HG03558 (cell line): ENCODE results near the gene CCBE1.

Experiments
- ATAC-seq: cut with Tn5 transposase; IDR thresholded peaks from one replicate; pipeline ENCODE4 v1.9.1; 2021; ENCODE audit warnings: moderate number of reproducible peaks; ENCODE audit not compliant: unreplicated experiment; ENCODE audit errors: extremely low read depth

CCBE1 gene

DNA sequence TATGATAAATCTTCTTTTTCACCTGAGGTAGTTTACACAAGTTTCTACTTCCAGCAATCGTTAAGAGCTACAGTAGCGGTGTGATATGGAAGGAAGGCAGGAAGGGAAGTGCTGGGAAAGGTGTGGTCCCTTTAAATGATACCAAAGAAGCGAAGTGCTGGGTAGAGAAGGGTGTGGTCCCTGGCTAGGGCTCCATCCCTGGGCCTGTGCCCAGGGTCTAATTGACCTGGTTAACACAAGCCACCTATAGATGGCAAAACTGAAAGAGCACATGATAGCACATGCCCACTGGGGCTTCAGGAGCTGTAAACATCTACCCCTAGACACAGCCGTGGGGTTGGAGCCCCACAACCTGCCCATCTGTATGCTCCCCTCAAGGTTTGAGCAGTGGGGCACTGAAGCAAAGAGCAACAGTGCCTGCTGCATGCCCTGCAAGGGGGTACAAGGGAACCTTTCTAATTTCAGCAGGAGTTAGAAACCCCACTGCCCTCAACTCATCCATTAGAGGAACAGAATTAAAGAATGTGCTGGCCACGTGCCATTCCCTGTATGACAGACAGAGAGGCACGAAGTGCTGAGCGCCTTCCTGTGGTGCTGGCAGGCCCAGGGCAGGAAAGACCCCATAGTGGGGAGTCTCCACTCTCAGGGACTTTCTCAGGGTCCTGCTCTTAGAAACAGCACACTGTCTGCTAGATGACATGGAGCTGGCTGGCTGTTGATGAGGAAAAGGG lies 185.0 kb downstream of the CCBE1 start:
- no peak for ATAC-seq

DNA sequence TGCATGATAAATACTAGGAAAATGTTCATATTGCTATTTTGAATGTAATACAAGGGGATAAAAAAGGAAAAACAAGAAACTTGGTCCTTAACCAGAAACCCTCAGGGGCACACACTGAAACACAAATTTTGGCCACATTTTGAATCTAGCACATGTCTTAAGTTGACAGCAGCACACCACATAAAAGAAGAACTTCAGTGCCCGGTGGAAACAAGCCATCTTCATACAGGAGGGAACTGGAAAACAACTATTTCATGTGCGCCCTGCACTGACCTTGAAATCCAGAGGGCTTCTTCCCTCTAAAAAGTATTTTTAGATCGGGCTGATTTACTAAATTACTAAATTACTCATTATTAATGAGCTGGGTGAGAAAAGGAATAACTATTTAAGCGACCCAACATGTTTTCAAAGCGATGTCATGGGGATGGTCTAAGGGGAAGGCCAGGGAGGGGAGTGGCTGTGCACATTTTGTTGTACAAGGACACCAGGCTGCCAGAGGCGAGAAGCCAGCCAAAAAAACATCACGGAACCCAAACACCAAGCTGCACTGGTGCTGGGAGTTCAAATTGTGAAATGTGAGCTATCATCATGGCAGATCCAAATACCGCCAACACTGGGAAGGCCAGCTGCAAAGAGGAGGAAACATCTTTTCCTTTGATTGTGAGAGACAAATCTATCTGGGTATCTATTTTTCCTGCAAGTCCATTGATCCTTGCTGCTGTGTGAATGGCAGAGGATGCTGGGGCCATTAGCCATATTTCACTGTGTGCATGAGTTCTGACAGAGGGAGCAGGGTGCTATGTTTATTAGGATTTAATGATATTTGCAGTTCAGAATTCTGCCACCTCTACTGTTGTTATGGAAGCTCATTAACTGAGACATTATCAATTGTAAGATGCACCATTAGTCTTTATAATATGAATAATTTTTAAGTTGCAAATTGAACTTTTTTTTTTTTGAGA lies 187.5 kb downstream of the CCBE1 start:
- no peak for ATAC-seq

DNA sequence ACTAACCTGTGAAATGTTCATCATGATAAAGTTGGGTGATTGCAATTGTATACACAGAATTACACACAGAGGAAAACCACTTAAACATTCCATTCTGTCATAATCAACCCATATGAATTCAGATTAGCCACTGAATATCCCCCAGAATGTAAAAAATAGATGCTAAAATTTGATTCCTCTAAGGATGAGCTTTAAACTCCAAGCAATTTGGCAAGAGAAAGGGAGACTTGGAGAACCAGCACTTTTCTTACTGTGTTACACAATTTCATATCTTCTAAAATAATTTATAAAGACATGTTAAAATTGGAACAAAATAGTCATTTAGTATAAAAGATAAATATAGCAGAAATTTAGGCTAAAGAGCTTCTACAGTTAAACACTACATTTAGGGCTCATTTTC lies 191.9 kb downstream of the CCBE1 start:
- ATAC-seq: no peak

DNA sequence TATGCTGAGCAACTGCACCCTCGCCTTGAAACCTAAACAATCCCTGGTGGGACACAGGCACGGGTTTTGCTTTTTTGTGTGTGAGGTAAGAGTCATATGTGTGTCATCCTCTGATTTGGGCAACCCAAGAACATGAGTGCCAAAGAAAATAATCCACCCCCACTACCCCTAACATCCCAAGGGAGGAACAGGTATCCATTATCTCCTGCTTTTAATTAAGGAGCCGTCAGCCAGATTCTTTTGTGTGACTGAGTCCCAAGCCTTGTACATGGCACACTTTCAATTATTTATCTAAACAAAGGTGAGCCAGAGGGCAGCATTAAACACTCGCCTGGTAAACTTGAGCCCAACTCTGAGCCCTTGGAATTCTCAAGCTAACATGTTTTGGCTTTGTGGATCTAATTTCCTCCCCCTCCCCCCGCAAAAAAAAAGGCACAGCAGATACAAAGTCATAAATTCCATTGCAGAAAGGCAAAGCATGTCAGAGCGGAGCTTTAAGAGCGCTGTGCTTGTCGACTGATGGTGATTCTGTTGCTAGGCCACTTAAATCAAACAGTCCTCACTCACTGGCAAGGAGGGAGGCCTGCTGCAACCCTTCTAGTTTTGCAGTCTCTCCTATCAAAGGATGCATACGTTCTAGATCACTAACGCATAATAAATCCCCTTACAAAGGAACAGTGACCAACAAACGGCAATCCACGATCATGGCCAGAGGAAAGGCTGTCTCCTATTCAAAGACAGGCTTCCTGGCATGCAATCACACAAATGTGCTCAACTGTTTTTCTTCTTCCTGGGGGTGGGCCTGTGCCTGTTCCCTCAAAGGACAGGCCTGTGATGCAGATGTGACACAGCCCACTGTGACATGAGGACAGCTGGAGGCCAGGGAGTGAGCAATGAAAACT lies 194.7 kb downstream of the CCBE1 start:
- ATAC-seq: no peak

DNA sequence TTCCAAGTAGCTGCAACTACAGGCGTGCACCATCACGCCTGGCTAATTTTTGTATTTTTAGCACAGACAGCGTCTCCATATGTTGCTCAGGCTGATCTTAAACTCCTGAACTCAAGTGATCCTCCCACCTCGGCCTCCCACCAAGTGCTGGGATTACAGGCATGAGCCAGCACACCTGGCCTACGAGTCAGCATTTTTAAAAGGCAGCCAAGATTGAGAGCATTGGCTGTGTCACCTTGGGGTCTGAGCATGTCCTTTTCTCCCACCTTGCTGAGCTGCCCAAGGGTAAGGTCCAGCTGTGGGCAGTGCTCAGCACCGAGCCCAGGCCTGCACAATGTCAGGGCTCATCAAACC lies 195.3 kb downstream of the CCBE1 start:
- ATAC-seq: no peak

DNA sequence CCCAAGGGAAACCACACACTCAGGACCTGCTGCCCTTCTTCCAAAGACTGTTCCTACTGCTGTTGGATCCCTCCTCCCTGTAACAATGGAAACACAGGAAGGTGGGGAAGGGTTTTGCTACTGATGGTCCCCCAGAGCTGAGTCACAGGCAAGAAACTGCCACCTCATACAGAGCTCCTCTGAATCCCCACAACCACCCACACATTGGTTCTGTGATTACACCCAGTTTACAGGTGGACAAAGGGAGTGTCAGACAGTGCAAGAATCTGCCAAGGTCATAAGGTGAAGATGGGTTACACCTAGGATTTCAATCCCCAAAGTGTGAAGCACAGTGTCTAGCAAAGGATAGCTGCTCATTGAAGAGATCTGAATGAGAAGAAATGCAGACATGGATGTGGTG lies 196.5 kb downstream of the CCBE1 start:
- no peak for ATAC-seq

DNA sequence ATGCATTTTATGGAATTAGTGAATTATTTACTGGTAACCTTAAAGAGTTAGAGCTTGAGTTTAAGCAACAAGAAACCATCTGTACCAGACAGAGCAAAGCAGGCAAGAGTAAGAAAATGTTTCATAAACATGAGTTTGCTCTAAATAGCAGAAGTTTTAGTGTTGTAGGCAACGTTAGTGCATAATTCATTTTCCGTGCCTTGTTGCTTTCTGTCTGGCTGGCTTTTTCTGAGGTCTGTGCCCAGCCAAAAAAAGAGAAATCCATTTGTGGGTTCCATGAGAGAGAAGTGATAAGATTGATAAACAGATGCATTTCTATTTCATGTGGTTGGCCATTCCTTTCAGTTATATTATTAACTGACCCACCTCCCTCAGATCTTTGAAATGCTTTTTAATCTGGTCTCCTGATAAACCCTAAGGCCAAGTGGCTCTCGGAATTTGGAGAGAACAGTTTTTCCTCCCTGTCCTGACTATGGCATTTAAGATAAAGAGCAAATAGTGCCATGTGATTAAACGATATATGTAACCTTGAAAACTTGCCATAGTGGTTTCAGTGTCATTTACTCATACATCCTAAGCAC lies 198.6 kb downstream of the CCBE1 start:
- ATAC-seq: no peak

DNA sequence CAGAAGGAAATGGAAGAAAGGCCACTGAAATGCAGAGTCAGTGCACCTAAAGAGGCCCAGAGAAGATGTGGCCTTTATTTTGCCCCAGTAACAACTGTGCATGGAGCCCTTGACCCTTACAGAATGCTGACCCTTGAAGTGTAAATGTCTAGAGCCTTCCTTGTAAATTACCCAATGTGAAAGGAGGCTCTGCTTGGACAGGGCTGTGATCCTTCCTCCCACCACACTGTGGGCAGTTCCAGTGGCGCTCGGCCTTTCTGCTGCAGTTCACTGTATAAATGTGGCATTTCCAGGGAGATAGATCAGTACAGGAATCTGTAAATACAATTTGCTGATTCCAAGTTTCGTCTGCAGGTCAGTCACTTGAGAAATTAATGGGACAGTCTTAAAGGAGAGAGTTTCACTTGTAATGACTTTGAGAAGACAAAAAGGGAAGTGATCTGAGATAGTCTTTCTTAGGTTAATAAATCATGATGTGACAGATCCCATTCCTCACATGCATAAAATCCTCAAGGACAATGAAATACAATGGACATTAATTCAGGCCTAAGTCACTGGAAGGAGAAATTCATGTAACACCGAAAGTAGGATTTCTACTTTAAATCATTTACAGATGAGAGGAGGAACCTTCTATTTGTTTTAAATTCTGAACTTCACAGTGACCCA lies 204.3 kb downstream of the CCBE1 start:
- ATAC-seq: no peak

DNA sequence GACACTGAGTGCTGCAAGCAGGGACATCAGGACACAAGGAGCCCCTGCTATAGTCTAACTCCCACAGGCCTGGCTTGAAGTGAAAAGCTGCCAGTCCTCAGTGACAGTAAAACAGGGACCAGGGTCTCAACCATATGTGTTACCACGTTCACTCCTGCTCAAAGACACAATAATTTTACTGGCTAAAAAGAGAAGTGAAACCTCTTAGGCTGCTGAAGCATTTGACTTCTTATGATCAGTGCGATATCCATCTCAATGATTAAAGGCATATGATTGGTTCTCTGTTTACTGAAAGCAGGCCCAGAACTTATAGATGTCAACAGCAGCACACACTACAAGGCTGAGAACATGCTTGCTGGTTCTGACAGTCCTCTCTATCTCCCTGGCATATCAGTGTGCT lies 208.3 kb downstream of the CCBE1 start:
- no peak for ATAC-seq

DNA sequence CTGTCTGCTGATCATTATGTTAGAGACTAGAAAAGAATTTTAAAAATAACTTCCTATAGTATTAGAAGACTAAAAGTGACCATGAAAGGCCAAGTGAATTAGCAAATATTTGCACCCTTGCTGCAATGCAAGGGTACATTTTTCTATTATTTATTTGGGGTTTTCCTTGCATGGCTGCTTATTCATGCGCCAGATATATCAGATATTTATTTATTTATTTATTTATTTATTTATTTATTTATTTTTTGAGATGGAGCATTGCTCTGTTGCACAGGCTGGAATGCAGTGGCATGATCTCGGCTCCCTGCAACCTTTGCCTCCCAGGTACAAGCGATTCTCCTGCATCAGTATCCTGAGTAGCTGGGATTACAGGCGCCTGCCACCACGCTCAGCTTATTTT lies 211.8 kb downstream of the CCBE1 start:
- ATAC-seq: no peak

DNA sequence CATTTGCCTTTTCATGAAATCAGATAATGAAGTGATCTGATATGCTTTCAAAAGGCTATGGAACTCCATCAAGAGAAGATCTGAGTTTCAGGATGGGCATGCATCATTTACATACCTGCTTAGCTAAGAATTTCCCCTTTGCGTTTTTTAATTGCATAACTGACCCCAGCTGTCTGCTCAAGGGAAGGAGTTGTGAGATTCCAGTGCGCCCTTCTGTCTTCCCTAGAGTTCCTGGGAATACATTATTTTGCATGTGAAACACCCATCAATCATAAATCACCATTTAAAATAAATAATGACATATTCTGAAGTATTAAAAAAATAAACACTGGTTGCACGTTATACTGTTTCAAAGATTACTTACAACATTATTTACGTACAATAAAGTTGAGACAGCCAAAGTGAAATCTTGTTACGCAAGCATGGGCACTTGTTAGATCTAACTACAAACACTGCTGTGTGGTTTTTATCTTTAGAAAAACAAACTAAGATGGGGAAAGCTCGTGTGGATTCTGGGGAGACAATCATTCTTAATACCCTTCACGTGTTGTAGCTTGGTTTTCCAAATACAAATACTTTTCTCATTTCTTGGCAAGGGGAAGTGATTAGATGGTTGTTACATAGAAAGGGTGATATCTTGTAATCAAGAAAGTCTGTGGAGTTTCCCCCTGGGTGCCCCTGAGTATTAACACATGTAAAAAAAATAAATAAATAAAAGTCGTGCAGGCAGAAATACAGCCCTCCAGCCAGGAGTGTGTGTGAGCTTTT lies 212.5 kb downstream of the CCBE1 start:
- no peak for ATAC-seq

DNA sequence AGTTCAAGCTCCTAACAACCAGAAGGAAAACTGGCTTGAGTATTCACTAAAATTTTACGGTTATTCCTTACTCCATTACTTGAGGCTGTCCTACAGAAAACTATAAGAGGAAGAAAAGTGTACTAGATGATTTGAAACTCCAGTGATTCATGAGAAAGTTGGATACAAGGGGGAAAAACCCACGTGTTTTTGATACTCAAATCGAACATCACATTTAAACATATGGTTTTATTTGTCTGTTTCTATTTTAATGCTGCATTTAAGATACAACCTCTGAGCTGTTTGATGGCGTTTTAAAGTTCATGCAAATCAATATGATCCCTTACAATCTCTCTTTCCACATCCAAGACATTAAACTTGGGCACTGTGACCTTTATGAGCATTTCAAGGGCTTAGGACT lies 213.1 kb downstream of the CCBE1 start:
- no peak for ATAC-seq

DNA sequence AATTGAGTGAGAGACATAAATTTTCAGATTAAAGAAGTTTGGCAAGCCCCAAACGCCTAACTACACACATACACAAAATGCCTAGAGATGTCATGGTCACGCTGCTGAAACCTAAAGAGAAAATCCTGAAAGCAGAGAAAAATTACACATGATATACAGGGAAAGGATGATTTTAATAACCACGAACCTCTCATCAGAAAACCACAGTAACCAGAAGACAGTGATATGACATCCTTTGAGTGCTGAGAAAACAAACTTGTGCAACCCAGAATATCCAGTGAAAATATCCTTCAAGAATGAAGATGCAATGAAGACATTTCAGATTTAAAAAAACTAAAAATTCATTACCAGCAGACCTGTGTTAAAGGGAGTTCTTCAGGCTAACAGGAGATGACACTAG lies 215.8 kb downstream of the CCBE1 start:
- no peak for ATAC-seq

DNA sequence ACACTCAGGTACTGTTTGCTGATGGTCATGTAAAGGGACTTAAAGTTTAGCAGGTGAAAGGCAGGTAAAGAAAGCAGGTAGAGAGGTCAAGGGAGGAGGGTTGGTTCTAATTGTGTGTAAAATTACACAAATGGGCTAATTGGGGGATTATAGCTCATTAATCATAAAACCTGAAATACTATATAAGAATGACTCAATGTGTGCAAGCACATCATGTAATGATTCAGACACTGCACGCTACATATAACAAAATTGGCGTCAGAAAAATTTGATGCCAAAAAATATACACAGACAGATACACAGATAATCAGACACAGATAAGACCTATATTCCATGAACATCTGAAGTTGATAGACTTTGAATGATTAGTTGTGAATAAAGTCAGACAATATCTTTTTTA lies 217.4 kb downstream of the CCBE1 start:
- ATAC-seq: no peak

DNA sequence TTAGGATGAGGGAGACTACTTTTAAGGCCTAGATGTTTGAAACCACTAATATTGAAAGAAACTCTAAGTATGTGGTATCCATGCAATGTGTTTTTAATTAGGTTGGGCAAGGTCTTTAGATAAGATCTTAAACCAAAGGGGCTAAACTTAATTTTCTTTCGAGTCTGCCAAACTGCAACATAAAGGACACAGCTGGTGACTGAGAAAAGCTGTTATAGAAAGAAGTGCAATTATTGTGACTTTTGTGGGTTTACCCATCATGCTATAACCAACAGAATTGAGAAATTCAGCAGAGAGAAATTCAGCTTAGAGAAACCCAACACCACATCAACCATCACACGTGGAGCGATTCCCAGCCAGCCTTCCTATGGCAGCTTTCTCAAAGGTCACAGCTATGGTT lies 218.6 kb downstream of the CCBE1 start:
- ATAC-seq: no peak

DNA sequence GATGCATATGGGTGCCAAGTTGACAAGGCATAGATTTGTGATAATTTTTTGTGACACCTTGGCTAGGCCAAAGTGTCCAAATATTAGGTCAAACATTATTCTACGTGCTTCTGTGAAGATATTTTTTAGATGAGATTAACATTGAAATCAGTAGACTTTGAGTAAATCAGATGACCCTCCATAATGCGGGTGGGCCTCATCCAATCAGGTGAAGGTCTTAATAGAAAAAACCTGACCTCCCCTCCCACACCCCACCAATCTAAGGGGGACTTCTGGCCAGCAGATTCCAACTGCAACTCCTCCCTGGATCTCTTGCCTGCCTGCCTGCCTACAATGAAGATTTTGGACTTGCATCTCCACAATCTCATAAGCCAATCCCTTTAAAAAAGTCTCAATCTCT lies 219.4 kb downstream of the CCBE1 start:
- no peak for ATAC-seq

DNA sequence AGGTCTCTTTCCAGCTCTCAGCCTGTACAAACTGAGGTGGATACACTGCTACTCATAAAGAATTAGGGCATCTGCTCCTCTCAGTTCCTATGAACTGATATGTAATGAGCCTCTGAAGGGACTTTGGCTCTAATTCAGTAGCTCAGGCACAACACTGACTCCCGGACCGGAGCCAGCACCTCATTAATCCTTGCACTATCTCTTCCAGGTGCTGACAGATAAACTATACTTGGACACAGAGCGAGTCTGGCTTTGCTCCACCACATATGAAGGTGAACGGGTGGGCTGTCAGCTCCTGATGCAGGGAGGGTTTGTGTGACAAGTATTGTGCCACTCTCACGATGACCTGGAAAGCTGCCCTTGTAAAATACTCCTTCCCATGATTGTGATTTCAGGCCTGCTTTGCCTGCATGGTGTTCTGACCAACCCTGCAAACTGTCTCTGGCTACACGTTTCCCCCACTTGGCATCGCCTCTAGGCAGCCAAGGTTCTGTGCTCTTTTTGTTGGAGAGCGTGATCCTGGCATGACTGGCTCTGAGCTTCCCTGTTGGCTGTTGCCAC lies 226.6 kb downstream of the CCBE1 start:
- no peak for ATAC-seq

DNA sequence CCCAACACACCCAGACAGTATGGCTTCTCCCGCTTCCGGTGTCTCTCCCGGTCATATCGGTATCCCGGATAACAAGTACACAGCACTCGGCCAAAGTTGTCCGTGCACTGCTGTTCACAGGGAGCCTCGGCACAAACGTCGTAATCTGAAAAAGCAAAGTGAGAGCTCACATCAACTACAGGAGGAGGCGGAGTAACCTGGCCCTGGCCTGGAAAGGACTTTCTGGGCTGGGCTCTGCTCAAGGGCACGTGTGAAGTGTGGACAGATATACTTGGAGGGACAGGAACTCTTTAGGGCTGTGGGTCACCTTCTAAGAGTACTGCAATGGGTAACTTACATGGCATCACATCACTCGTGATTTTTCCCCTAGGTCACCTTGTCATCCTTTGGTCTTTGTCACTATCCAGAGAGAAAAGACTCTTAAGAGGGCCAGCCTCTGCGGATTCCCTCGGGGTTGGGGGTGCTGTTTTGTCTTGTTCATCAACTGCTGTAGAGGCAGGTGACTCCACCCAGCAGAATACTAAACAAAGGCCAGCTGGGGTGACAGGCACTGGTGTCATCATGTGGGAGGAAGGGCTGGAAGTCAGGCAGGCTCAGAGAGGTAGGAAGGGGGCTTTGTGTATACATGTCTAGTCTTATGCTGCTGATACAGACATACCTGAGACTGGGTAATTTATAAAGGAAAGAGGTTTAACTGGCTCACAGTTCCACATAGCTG lies 227.6 kb downstream of the CCBE1 start:
- no peak for ATAC-seq
